HCT116 (cell line): ENCODE data around the gene POP4. TPM values are rescaled to one million over a fixed set of nuclear protein-coding genes. Genes with fewer than 3 reads are reported as not detected.

ENCODE experiments used
- ATAC-seq: fragments of 200-7000 bp; cut with Tn5 transposase; 2 replicates; pipeline ENCODE4 v1.9.1; 2020; ENCODE audit warnings: mild to moderate bottlenecking, moderate library complexity
- BruUV-seq: library from RNA; stranded (reverse); fragments of 400-500 nt; replicated peaks from 2 replicates; lab custom pipeline; 2021; lab: Mats Ljungman, UMichigan
- CTCF ChIA-PET: fragments of 300-600 bp; sonication (Branson Sonifier 250); formaldehyde crosslinking; loops from one replicate; lab custom pipeline; 2021; ENCODE audit warnings: antibody characterized with exemption; lab: Charles Lee
- POLR2A ChIA-PET: fragments of 300-600, 350-600 bp; sonication (Branson Sonifier 250); formaldehyde crosslinking; loops from one replicate; lab custom pipeline; 2021; ENCODE audit warnings: antibody characterized with exemption; lab: Charles Lee
- RAD21 ChIA-PET, 2 experiments: fragments of 300-600 bp; sonication (Branson Sonifier 250); formaldehyde crosslinking; loops; one replicate each; lab custom pipeline; 2023; ENCODE audit warnings: low total read pairs in 2 of 2; ENCODE audit not compliant: uncharacterized antibody in 2 of 2, unreplicated experiment in 2 of 2, low non-redundant PET in 1 of 2; lab: Charles Lee
- DNase-seq: peaks from one replicate; pipeline ENCODE4 v3.0.0-alpha.2; 2010; ENCODE audit warnings: low read depth, low spot score
- H2AFZ ChIP-seq: fragments of 200-600 bp; shearing (Covaris generic), sonication (generic); 2 replicates; pipeline ENCODE4 v1.6.1; 2017; ENCODE audit warnings: low read depth, mixed run types, mixed read lengths, antibody characterized with exemption, low read length; ENCODE audit not compliant: poor library complexity, severe bottlenecking
- H3K27ac ChIP-seq: 2 replicates; pipeline ENCODE4 v1.5.1; 2012; ENCODE audit warnings: low read depth, low read length
- H3K27me3 ChIP-seq: fragments of 200-600 bp; sonication (generic); 2 replicates; pipeline ENCODE4 v1.6.1; 2016; ENCODE audit warnings: mixed run types, low read length, mixed read lengths; ENCODE audit not compliant: insufficient read depth
- H3K36me3 ChIP-seq, 2 experiments: fragments of 200-500 bp in 1 of 2; fragments of 200-600 bp in 1 of 2; sonication (Bioruptor generic) in 1 of 2; sonication (generic) in 1 of 2; 2 replicates each; pipeline versions ENCODE4 v1.5.1 to v1.6.1; 2014 to 2016; ENCODE audit warnings: low read length in 2 of 2, inconsistent platforms in 1 of 2, mixed read lengths in 1 of 2, mixed run types in 1 of 2; ENCODE audit not compliant: insufficient read depth in 2 of 2, control insufficient read depth in 1 of 2
- H3K4me1 ChIP-seq, 2 experiments: fragments of 200-600 bp in 1 of 2; sonication (generic) in 1 of 2; 2 replicates each; pipeline versions ENCODE4 v1.5.1 to v1.6.1; 2012 to 2017; ENCODE audit warnings: low read length in 2 of 2, inconsistent platforms in 1 of 2, mild to moderate bottlenecking in 1 of 2, mixed read lengths in 1 of 2, mixed run types in 1 of 2, moderate library complexity in 1 of 2; ENCODE audit not compliant: insufficient read depth in 2 of 2, control insufficient read depth in 1 of 2
- H3K4me2 ChIP-seq: fragments of 200-600 bp; sonication (generic); 2 replicates; pipeline ENCODE4 v1.6.1; 2017; ENCODE audit warnings: mixed run types, low read length, mixed read lengths
- H3K4me3 ChIP-seq, 2 experiments: fragments of 200-600 bp in 1 of 2; sonication (generic) in 1 of 2; replicated peaks in 1 of 2; 2 replicates each; pipeline ENCODE4 v1.5.1; 2011 to 2016; ENCODE audit warnings: low read length in 2 of 2, control low read depth in 1 of 2, low read depth in 1 of 2, mild to moderate bottlenecking in 1 of 2, mixed read lengths in 1 of 2, mixed run types in 1 of 2
- H3K79me2 ChIP-seq: fragments of 200-600 bp; sonication (generic); 2 replicates; pipeline ENCODE4 v1.6.1; 2017; ENCODE audit warnings: mild to moderate bottlenecking, mixed run types, low read length, moderate library complexity, mixed read lengths; ENCODE audit not compliant: insufficient read depth
- H3K9ac ChIP-seq: fragments of 200-600 bp; sonication (generic); 2 replicates; pipeline ENCODE4 v1.6.1; 2016; ENCODE audit warnings: low read length, mixed read lengths
- H3K9me2 ChIP-seq: fragments of 200-600 bp; sonication (generic), shearing (Covaris generic); 2 replicates; pipeline ENCODE4 v1.6.1; 2017; ENCODE audit warnings: mixed run types, mild to moderate bottlenecking, moderate library complexity; ENCODE audit not compliant: insufficient read depth
- H3K9me3 ChIP-seq, 2 experiments: fragments of 200-500 bp in 1 of 2; fragments of 200-600 bp in 1 of 2; sonication (Bioruptor generic) in 1 of 2; sonication (generic) in 1 of 2; 2 replicates each; pipeline ENCODE4 v1.6.1; 2014 to 2017; ENCODE audit warnings: low read length in 2 of 2, mixed read lengths in 2 of 2, inconsistent platforms in 1 of 2, low read depth in 1 of 2, mild to moderate bottlenecking in 1 of 2, mixed run types in 1 of 2, moderate library complexity in 1 of 2; ENCODE audit not compliant: control insufficient read depth in 1 of 2, insufficient read depth in 1 of 2
- H4K20me1 ChIP-seq: fragments of 200-600 bp; sonication (generic), shearing (Covaris generic); 2 replicates; pipeline ENCODE4 v1.6.1; 2017; ENCODE audit warnings: mixed run types, mild to moderate bottlenecking, moderate library complexity; ENCODE audit not compliant: insufficient read depth
- CBX3 ChIP-seq: IDR thresholded peaks from 2 replicates; pipeline ENCODE4 v1.6.1; 2012; ENCODE audit warnings: low read depth
- CEBPB ChIP-seq: IDR thresholded peaks from 2 replicates; pipeline ENCODE4 v1.6.1; 2012; ENCODE audit warnings: low read depth
- EGR1 ChIP-seq: IDR thresholded peaks from 2 replicates; pipeline ENCODE4 v1.6.1; 2012; ENCODE audit warnings: low read depth
- JUND ChIP-seq: IDR thresholded peaks from 2 replicates; pipeline ENCODE4 v1.6.1; 2012
- POLR2A ChIP-seq: IDR thresholded peaks from 2 replicates; pipeline ENCODE4 v1.7.0; 2011; ENCODE audit warnings: borderline replicate concordance; ENCODE audit not compliant: insufficient read depth, insufficient read length; ENCODE audit errors: extremely low read depth
- POLR2AphosphoS5 ChIP-seq: IDR thresholded peaks from 2 replicates; pipeline ENCODE4 v1.6.1; 2011; ENCODE audit warnings: mild to moderate bottlenecking, low read depth, low read length, moderate library complexity
- SIN3A ChIP-seq: IDR thresholded peaks from 2 replicates; pipeline ENCODE4 v1.6.1; 2012; ENCODE audit warnings: low read depth
- SRF ChIP-seq: IDR thresholded peaks from 2 replicates; pipeline ENCODE4 v1.6.1; 2012; ENCODE audit warnings: low read depth
- ZNF274 ChIP-seq: fragments of 200-500 bp; sonication (Bioruptor generic); IDR thresholded peaks from 2 replicates; pipeline ENCODE4 v1.6.1; 2014; ENCODE audit warnings: mild to moderate bottlenecking, low read depth, low read length, inconsistent platforms
- intact Hi-C: fragments of 100-400 bp; cut with micrococcal nuclease; formaldehyde crosslinking; loops from 2 replicates; pipeline ENCODE4 v1.10.0; 2022
- total RNA-seq: library from RNA; stranded (reverse); gene quantifications from one replicate; pipeline ENCODE4 v1.2.1, GENCODE V29; 2021; ENCODE audit not compliant: unreplicated experiment
- TF ChIP-seq, protein P1 (sequence below): IDR thresholded peaks from 2 replicates; pipeline ENCODE4 v1.6.1; 2012; ENCODE audit warnings: low read depth

The POP4 gene
- total RNA-seq, 1 experiment from 2014 or later: 61.2 TPM

DNA sequence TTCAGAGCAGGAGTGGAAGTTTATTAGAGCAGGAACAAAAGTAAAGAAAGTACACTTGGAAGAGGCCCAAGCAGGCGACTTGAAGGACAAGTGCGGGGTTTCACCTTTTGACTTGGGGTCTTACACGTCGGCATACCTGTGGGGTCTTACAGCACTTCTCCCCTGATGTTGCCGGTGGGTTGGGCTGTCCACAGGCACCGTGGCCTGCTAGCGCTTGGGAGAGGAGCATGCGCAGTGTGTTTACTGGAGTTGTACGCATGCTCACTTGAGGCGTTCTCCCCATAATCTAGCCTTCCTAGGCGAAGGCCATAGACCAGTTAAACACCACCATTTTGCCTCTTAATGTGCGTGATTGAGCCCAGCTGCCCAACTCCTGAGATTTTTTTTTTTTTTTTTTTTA is 34.1 kb downstream of the POP4 start:
- H3K79me2 ChIP-seq: no peaks in the 10 kb centered on the region
- ATAC-seq (no peak), DNase-seq (no peak)
- TF ChIP-seq SRF (no peak), SIN3A (no peak), JUND (no peak), CEBPB (no peak), EGR1 (no peak), ZNF274 (no peak), CBX3 (no peak), POLR2A (no peak), POLR2AphosphoS5 (no peak)
- TF ChIP-seq, protein P1, sequence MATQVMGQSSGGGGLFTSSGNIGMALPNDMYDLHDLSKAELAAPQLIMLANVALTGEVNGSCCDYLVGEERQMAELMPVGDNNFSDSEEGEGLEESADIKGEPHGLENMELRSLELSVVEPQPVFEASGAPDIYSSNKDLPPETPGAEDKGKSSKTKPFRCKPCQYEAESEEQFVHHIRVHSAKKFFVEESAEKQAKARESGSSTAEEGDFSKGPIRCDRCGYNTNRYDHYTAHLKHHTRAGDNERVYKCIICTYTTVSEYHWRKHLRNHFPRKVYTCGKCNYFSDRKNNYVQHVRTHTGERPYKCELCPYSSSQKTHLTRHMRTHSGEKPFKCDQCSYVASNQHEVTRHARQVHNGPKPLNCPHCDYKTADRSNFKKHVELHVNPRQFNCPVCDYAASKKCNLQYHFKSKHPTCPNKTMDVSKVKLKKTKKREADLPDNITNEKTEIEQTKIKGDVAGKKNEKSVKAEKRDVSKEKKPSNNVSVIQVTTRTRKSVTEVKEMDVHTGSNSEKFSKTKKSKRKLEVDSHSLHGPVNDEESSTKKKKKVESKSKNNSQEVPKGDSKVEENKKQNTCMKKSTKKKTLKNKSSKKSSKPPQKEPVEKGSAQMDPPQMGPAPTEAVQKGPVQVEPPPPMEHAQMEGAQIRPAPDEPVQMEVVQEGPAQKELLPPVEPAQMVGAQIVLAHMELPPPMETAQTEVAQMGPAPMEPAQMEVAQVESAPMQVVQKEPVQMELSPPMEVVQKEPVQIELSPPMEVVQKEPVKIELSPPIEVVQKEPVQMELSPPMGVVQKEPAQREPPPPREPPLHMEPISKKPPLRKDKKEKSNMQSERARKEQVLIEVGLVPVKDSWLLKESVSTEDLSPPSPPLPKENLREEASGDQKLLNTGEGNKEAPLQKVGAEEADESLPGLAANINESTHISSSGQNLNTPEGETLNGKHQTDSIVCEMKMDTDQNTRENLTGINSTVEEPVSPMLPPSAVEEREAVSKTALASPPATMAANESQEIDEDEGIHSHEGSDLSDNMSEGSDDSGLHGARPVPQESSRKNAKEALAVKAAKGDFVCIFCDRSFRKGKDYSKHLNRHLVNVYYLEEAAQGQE: no peak
- intact Hi-C loops: no loop called here
- H3K4me1 ChIP-seq: no peaks in the 10 kb centered on the region
- H3K4me2 ChIP-seq: no peak overlapping the region
- no peaks in the 10 kb centered on the region for H3K9me3 ChIP-seq
- H4K20me1 ChIP-seq: no peaks in the 10 kb centered on the region
- peaks cover 7% of the 10 kb centered on the region; the same call in 1 of the 2 replicates for H3K27me3 ChIP-seq
- ChIA-PET CTCF (no interaction called here), POLR2A (no interaction called here), RAD21 (no interaction called here)
- no peak overlapping the region for H3K9ac ChIP-seq
- no TSS peak for BruUV-seq
- no peaks in the 10 kb centered on the region for H3K36me3 ChIP-seq
- no peak overlapping the region for H2AFZ ChIP-seq
- no peaks in the 10 kb centered on the region for H3K9me2 ChIP-seq
- no peak overlapping the region for H3K27ac ChIP-seq
- H3K4me3 ChIP-seq: no peak overlapping the region
